Mucosa of stomach (tissue), 1 donor: ENCODE results near the gene KIF16B.

Source experiments
- H3K27me3 ChIP-seq: one replicate; pipeline ENCODE4 v1.7.0; 2013; ENCODE audit warnings: mild to moderate bottlenecking, low read length; ENCODE audit not compliant: control insufficient read depth, insufficient read depth
- H3K36me3 ChIP-seq: one replicate; pipeline ENCODE4 v1.7.0; 2013; ENCODE audit warnings: low read length; ENCODE audit not compliant: control insufficient read depth, insufficient read depth
- H3K4me1 ChIP-seq: one replicate; pipeline ENCODE4 v1.7.0; 2013; ENCODE audit warnings: mild to moderate bottlenecking, low read length; ENCODE audit not compliant: control insufficient read depth, insufficient read depth
- H3K4me3 ChIP-seq: one replicate; pipeline ENCODE4 v1.7.0; 2013; ENCODE audit warnings: low read length
- H3K9ac ChIP-seq: one replicate; pipeline ENCODE4 v1.7.0; 2013; ENCODE audit warnings: mild to moderate bottlenecking, low read length, moderate library complexity
- H3K9me3 ChIP-seq: one replicate; pipeline ENCODE4 v1.7.0; 2013; ENCODE audit warnings: mild to moderate bottlenecking, low read length, moderate library complexity; ENCODE audit not compliant: control insufficient read depth
- donor health status: Pancreatic carcinoma.

Gene KIF16B

GRCh38 chr20:16433293-16433580, 140.0 kb downstream of the KIF16B start:
- Histone ChIP-seq H3K4me3 (no peak overlapping the region), H3K36me3 (no peaks in the 10 kb centered on the region), H3K27me3 (no peaks in the 10 kb centered on the region), H3K9ac (no peak overlapping the region), H3K4me1 (no peaks in the 10 kb centered on the region), H3K9me3 (no peaks in the 10 kb centered on the region)

- no peaks in the 10 kb centered on the region for H3K36me3 ChIP-seq
- H3K4me1 ChIP-seq: no peaks in the 10 kb centered on the region
- H3K9me3 ChIP-seq: no peaks in the 10 kb centered on the region
- no peaks in the 10 kb centered on the region for H3K27me3 ChIP-seq
- H3K9ac ChIP-seq: no peak overlapping the region
- H3K4me3 ChIP-seq: no peak overlapping the region
These were observed 140.6 kb downstream of the KIF16B start for GRCh38 chr20:16432466-16433292.

- no peaks in the 10 kb centered on the region for H3K36me3 ChIP-seq
These were observed 145.1 kb downstream of the KIF16B start for GRCh38 chr20:16428112-16428511.

GRCh38 chr20:16427571-16427970, 145.7 kb downstream of the KIF16B start:
- H3K4me1 ChIP-seq: no peaks in the 10 kb centered on the region
- H3K27me3 ChIP-seq: no peaks in the 10 kb centered on the region
- no peaks in the 10 kb centered on the region for H3K9me3 ChIP-seq
- H3K36me3 ChIP-seq: no peaks in the 10 kb centered on the region
- H3K9ac ChIP-seq: no peak overlapping the region
- no peak overlapping the region for H3K4me3 ChIP-seq

More at GRCh38 chr20:16428112-16428511, 145.1 kb downstream of the KIF16B start:
- Histone ChIP-seq H3K9me3 (no peaks in the 10 kb centered on the region), H3K9ac (no peak overlapping the region), H3K27me3 (no peaks in the 10 kb centered on the region), H3K4me3 (no peak overlapping the region), H3K4me1 (no peaks in the 10 kb centered on the region)

GRCh38 chr20:16424780-16425179, 148.5 kb downstream of the KIF16B start:
- no peaks in the 10 kb centered on the region for H3K27me3 ChIP-seq
- no peak overlapping the region for H3K4me3 ChIP-seq
- no peaks in the 10 kb centered on the region for H3K4me1 ChIP-seq
- no peaks in the 10 kb centered on the region for H3K9me3 ChIP-seq
- H3K36me3 ChIP-seq: no peaks in the 10 kb centered on the region
- H3K9ac ChIP-seq: no peak overlapping the region

- Histone ChIP-seq H3K4me3 (no peak overlapping the region), H3K36me3 (no peaks in the 10 kb centered on the region), H3K4me1 (no peaks in the 10 kb centered on the region), H3K9ac (no peak overlapping the region), H3K9me3 (no peaks in the 10 kb centered on the region), H3K27me3 (no peaks in the 10 kb centered on the region)
These were observed 149.7 kb downstream of the KIF16B start for GRCh38 chr20:16423311-16424212.

GRCh38 chr20:16419138-16419715, 154.0 kb downstream of the KIF16B start:
- H3K27me3 ChIP-seq: no peaks in the 10 kb centered on the region
- H3K9ac ChIP-seq: no peak overlapping the region
- H3K4me1 ChIP-seq: no peaks in the 10 kb centered on the region
- no peak overlapping the region for H3K4me3 ChIP-seq
- no peaks in the 10 kb centered on the region for H3K36me3 ChIP-seq
- H3K9me3 ChIP-seq: no peaks in the 10 kb centered on the region

GRCh38 chr20:16418616-16419015, 154.6 kb downstream of the KIF16B start:
- H3K36me3 ChIP-seq: no peaks in the 10 kb centered on the region
- H3K27me3 ChIP-seq: no peaks in the 10 kb centered on the region
- no peak overlapping the region for H3K4me3 ChIP-seq
- H3K9ac ChIP-seq: no peak overlapping the region
- H3K9me3 ChIP-seq: no peaks in the 10 kb centered on the region
- no peaks in the 10 kb centered on the region for H3K4me1 ChIP-seq

GRCh38 chr20:16417001-16417400, 156.2 kb downstream of the KIF16B start:
- no peaks in the 10 kb centered on the region for H3K4me1 ChIP-seq
- H3K27me3 ChIP-seq: no peaks in the 10 kb centered on the region
- no peak overlapping the region for H3K4me3 ChIP-seq
- no peaks in the 10 kb centered on the region for H3K36me3 ChIP-seq
- no peaks in the 10 kb centered on the region for H3K9me3 ChIP-seq
- no peak overlapping the region for H3K9ac ChIP-seq

- Histone ChIP-seq H3K9me3 (no peaks in the 10 kb centered on the region), H3K4me1 (no peaks in the 10 kb centered on the region), H3K9ac (no peak overlapping the region), H3K36me3 (no peaks in the 10 kb centered on the region), H3K4me3 (no peak overlapping the region), H3K27me3 (no peaks in the 10 kb centered on the region)
These were observed 157.9 kb downstream of the KIF16B start for GRCh38 chr20:16415071-16416053.

- no peaks in the 10 kb centered on the region for H3K9me3 ChIP-seq
- no peak overlapping the region for H3K4me3 ChIP-seq
- H3K36me3 ChIP-seq: no peaks in the 10 kb centered on the region
- H3K4me1 ChIP-seq: no peaks in the 10 kb centered on the region
- no peaks in the 10 kb centered on the region for H3K27me3 ChIP-seq
- H3K9ac ChIP-seq: no peak overlapping the region
These were observed 160.3 kb downstream of the KIF16B start for GRCh38 chr20:16412906-16413305.
